Measurements from ENCODE around the gene RAD9A.

The RAD9A gene

DNA sequence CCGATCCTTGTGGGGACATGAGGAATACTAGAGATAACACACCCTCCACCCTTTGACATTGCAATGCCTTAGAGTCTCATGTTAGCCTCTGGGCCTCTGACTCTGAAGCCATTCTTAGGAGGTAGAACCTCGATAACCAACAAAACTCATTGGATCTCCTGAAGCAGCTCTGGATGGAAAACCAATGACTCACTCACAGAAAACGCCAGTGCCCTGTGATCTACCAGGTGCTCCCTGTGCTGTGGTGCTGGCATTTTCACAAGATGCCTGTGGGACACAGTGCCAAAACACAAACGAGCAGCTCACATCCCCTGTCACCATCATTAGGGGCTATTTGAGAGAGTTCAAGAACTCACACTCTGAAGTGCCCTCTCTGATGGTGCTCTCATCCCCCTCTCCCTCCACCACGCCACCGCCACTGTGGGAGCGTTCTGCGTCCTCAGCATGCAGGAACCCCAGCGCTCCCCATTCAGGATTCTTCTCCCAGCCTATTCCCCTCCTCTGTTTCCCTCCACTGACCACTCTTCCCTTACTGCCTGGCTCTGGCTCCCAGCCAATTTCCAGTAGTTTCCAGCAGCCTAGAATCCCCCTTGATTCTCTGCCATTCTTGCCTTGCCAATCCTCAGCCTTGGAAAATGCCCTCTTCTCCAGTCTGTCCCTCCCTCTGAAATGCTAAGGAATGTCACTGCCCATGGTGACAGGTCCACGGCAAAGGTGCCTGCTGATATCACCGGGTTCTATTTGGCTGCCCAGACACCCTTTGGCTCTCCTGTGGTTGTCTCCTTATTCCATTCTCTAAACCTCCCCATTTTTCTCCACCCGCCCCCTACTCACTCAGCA lies 33.7 kb upstream of the RAD9A start:
- no peak for DNase-seq

- DNase-seq, result no peak
These were observed 27.6 kb upstream of the RAD9A start for GRCh38 chr11:67364169-67364568.

DNA sequence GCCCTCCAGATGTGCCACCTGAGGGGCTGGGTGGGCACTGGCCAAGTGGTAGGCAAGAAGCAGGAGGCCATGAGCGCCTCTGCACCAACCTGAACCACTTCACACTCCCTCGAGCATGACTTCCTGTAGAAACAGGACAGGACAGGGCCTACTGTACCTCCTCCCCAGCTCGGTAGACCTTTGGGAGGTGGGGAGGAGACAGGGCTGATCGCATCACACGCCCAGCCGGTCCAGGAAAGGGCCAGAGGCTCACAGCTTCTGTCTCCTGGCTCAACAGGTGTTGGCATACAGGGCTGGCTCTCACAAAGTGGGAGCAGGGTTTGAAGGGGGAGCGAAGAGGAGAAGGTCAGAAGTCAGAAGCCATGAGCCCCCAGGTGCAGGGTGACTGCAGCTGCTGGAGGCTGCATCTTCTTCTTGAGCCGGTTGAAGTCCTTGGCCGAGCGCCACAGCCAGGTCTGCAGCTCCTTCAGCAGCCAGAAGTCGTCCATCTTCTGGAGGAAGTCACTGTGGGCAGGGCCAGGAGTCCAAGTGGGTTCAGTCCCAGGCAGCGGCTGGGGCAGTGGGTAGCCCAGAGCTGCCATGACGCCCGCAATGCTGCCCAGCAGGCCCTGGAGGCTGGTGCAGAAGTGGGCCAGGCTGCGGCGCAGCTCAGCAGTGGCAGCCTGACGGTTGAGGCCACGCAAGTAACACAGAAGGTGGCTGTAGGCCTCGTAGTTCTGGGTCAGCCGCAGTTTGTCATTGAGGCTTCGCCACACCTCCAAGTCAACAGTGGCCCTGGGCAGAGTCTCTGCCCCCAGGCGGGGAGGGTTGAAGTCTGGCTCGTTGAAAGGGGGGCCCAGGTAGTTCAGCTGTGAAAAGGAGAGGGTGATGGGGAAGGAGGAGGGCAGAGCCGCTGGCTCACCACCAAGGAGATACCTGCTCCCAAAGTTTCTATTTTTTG lies 26.7 kb upstream of the RAD9A start:
- no peak for DNase-seq

DNA sequence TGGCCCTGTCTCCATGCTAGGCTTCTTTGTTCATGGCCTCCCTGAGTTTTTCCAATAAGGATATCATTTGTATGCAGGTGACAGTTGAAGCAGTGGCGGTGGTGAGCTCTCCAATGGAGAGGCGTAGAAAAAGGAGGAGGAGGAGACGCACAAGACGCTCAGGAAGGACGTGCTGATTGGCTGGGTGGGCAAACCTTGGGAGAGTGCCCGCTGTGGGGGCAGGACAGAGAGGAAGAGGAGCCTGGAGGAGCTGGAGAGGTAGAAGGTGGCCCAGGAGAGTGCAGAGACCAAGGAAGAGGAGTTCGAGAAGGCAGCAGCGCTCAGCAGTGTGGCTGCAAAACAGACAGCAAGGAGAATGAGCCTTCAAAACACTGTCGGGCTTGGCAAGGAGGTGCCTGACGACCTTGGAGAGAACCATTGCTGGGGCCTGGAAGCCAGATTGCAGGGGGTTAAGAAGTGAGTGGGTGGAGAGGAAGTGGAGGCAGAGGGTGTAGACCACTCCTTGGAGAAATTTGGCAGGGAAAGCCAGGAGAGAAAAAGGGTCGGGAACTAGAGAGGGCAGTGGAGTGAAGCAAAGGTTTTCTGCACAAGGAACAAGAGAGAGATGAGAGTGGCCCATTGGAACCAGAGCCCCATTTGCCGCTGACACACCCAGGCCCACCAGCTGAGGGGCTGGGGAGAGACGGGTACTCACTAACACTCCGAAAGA lies 25.9 kb upstream of the RAD9A start:
- DNase-seq, result no peak

GRCh38 chr11:67366546-67366945 lies 25.2 kb upstream of the RAD9A start:
- no peak for DNase-seq

DNA sequence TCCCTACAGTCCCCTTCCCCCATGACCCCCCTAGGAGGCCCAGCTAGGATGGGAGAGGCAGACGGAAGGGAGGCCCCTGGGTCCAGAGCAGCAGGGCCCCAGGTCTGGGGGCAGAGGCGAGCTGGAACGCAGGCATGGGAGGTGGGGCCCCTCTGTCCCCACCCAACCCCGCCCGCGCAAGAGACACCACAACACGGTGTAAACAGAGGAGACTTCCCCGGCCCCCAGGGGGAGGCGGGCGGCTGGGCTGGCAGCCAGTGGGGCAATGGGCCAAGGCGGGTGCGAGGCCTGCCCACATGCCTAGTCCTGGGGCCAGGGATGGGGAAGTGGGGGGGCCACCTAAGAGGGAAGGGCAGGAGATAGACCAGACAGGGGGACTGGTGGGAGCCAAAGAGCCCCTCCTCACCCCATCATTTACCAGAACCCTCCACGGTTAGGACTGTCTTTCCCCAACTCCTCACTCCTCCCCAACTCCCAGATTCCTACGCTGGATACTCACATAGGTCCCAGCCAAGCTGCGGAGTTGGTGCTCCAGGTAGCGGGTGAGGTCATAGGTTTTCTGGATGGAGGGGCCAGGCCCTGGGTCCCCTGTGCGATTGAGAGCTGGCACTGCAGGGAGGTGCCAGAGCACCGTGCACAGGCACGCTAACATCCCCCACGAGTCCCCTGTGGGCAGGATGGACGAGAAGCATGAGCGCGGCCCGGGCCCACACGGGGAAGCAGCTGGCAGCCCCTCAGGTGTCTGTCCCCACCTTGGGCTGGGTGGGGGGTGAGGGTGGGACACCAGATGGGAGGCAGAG lies 24.6 kb upstream of the RAD9A start:
- DNase-seq, result no peak

DNA sequence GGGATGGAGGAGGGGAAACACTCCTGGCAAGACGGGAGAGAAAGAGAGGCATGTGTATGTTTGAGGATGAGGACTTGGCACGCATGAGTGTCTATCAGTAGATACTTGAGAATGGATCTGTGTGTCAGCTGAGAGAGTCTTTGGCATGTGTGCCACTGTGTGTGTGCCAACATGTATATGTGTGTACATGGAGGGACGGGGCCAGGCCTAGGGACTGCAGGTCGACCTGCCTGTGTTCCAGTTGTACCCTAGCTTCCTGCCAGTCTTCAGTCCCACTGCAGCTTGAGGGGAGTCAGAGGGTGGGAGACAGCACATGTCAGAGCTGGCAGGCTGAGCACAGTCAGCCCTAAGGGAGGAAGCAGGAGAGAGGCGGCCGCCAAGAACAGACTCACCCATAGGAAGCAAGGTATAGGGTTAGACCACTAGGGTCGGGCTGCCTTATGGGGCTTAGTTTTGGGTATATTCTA lies 24.0 kb upstream of the RAD9A start:
- no peak for DNase-seq

DNA sequence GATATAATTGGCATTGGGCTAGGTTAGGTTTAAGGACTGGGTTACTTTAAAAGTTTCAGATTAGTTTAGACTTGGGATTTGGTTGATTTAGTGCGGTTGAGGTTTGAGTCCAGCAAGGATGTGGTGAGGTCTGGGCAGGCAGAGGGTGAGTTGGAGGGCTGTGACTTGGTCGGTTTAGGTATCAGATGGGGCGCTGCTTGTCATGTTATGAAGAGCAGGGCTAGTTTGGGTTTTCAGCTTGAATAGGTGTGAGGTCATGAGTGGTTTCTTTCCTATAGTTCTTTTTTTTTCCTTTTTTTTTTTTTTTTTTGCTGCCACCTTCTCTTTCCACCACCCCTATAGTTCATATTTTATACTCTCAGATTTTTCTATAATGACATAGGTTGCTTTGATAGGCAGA lies 23.2 kb upstream of the RAD9A start:
- DNase-seq, result no peak

- DNase-seq, result no peak
These were observed 22.5 kb upstream of the RAD9A start for GRCh38 chr11:67369275-67369674.

GRCh38 chr11:67369801-67370284 lies 21.9 kb upstream of the RAD9A start:
- DNase-seq, result no peak

- DNase-seq, result no peak
These were observed 21.3 kb upstream of the RAD9A start for GRCh38 chr11:67370351-67371076.

DNA sequence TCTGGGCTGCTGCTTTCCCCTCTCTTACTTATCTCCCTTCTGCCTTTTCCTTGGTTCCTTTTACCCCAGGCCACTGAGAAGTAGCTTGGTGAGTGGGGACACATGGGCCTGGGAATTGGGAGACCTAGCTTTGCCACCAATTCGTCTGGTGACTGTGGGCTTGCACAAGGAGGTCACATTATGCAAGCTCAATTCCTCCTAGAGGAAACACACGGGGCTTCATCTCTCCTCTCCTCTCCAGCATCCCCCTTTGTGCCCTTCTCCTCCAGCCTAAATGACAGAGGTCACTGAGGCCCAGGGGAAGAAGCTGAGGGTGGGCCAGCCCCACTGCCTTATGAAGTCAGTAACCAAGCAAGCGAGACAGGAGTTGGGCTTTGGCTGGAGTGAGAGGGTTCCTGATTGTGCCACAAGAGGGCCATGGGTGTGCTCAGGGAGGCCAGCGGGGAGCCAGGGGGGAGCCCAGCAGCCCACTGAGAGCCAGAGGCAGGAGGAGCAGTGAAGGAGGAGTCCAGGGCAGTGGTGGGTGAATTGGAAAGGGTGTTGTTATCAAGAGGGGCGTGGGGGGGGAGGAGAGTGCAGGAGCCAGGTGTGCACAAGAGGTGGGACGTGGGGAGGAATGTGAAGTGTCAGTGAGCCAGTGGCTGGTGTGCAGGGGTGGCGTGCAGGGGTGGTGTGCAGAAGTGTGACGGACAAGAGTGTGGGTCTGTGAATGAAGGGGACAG lies 20.4 kb upstream of the RAD9A start:
- no peak for DNase-seq

- DNase-seq, result no peak
These were observed 19.9 kb upstream of the RAD9A start for GRCh38 chr11:67371911-67372320.

GRCh38 chr11:67372321-67372992 lies 19.3 kb upstream of the RAD9A start:
- DNase-seq, result no peak

- no peak for DNase-seq
These were observed 18.7 kb upstream of the RAD9A start, which contains the start of gene CLCF1 for GRCh38 chr11:67372993-67373647. CLCF1 (minus strand) TSS chr11:67373598; CDS start chr11:67373539, 59 bp downstream.

GRCh38 chr11:67373648-67374570 lies 17.9 kb upstream of the RAD9A start:
- no peak for DNase-seq

- no peak for DNase-seq
These were observed 17.1 kb upstream of the RAD9A start for GRCh38 chr11:67374571-67375281.
